Loucy (cell line): ENCODE data around the gene COL23A1.

ENCODE experiments used
- EZH2phosphoT487 ChIP-seq: fragments of 200-600 bp; IDR thresholded peaks from 2 replicates; pipeline ENCODE4 v1.6.1; 2018; ENCODE audit warnings: antibody characterized with exemption, mild to moderate bottlenecking, moderate library complexity, borderline replicate concordance
- TF ChIP-seq, protein P1 (sequence below): fragments of 200-600 bp; sonication (generic); conservative IDR thresholded peaks from 2 replicates; pipeline ENCODE4 v1.5.1; 2014; ENCODE audit warnings: mild to moderate bottlenecking, antibody characterized with exemption, low read length

GRCh38 chr5:178331491-178331996 lies 258.6 kb downstream of the COL23A1 start:
- TF ChIP-seq, protein P1, sequence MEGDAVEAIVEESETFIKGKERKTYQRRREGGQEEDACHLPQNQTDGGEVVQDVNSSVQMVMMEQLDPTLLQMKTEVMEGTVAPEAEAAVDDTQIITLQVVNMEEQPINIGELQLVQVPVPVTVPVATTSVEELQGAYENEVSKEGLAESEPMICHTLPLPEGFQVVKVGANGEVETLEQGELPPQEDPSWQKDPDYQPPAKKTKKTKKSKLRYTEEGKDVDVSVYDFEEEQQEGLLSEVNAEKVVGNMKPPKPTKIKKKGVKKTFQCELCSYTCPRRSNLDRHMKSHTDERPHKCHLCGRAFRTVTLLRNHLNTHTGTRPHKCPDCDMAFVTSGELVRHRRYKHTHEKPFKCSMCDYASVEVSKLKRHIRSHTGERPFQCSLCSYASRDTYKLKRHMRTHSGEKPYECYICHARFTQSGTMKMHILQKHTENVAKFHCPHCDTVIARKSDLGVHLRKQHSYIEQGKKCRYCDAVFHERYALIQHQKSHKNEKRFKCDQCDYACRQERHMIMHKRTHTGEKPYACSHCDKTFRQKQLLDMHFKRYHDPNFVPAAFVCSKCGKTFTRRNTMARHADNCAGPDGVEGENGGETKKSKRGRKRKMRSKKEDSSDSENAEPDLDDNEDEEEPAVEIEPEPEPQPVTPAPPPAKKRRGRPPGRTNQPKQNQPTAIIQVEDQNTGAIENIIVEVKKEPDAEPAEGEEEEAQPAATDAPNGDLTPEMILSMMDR, result no peak
- TF ChIP-seq EZH2phosphoT487, result no peak
